DMS153 (cell line): ENCODE measurements around the gene GDPGP1.
"Not testable (repeated sequence)": the region's sequence is repeated elsewhere in the genome, so short reads cannot be mapped to it uniquely, and the experiment has no call there.

Experiments used
- DNase-seq: peaks from one replicate; lab custom pipeline; 2025; lab: John Stamatoyannopoulos, UW

The GDPGP1 gene

GRCh38 chr15:90225504-90226234 lies 8.3 kb upstream of the GDPGP1 start:
- peak; percentile 14 for DNase-seq

GRCh38 chr15:90227336-90227735 lies 6.7 kb upstream of the GDPGP1 start:
- no peak for DNase-seq

- DNase-seq = no peak
Observed at GRCh38 chr15:90227816-90228772, 5.9 kb upstream of the GDPGP1 start.

- no peak for DNase-seq
Observed at GRCh38 chr15:90228960-90229359, 5.0 kb upstream of the GDPGP1 start.

GRCh38 chr15:90230071-90230494 lies 3.9 kb upstream of the GDPGP1 start:
- no peak for DNase-seq

GRCh38 chr15:90230610-90231009 lies 3.4 kb upstream of the GDPGP1 start:
- DNase-seq = no peak

GRCh38 chr15:90231028-90232017 lies 2.7 kb upstream of the GDPGP1 start:
- no peak for DNase-seq

- no peak for DNase-seq
Observed at GRCh38 chr15:90232196-90232595, 1.8 kb upstream of the GDPGP1 start.

- DNase-seq = no peak
Observed at GRCh38 chr15:90232941-90233386, 1.0 kb upstream of the GDPGP1 start.

- DNase-seq = peak; percentile 67
Observed at GRCh38 chr15:90233387-90234095, 468 bp upstream of the GDPGP1 start, which contains the start of gene CIB1. TSS of gene CIB1 (minus strand) at chr15:90233941. CDS start at chr15:90233885, 56 bp downstream.

GRCh38 chr15:90239371-90239770 lies 5.4 kb downstream of the GDPGP1 start:
- DNase-seq = no peak

GRCh38 chr15:90240856-90241255 lies 6.8 kb downstream of the GDPGP1 start:
- no peak for DNase-seq

- DNase-seq = no peak
Observed at GRCh38 chr15:90241343-90242192, 7.6 kb downstream of the GDPGP1 start.

GRCh38 chr15:90243943-90244639 lies 10.1 kb downstream of the GDPGP1 start:
- DNase-seq = no peak

GRCh38 chr15:90248789-90249202 lies 14.8 kb downstream of the GDPGP1 start:
- DNase-seq = no peak

GRCh38 chr15:90249203-90249863 lies 15.3 kb downstream of the GDPGP1 start, which contains the start of gene TTLL13:
TSS of gene TTLL13 (plus strand) at chr15:90249556. CDS start at chr15:90250631, 1,075 bp downstream.
- DNase-seq = peak; percentile 68

- no peak for DNase-seq
Observed at GRCh38 chr15:90257776-90258175, 23.8 kb downstream of the GDPGP1 start.

- no peak for DNase-seq
Observed at GRCh38 chr15:90259524-90259923, 25.5 kb downstream of the GDPGP1 start.

- DNase-seq = not testable (repeated sequence)
Observed at GRCh38 chr15:90260731-90261130, 26.7 kb downstream of the GDPGP1 start.
